ENCODE measurements around the gene UGP2.

DNA sequence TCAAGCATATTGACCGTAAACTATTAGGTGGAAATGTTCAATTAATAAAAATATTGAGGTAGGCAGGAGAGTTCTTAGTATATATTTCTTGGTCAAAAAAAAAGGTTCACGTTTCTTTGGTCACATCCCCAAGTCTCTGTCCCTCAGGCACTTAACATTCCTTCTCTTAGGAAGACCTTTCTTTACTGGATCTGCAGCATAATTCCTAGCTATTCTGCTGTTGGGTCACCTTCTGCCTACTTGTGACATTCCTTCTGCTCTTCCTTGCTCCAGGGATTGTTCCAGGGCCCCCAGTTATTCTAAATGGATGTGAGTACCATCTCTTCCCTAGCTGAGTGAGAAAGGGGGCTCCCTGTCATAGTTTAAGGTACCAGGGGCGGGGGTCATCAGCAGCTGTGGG is 4.2 kb downstream of the UGP2 start:
- TF ChIP-seq, protein P1, sequence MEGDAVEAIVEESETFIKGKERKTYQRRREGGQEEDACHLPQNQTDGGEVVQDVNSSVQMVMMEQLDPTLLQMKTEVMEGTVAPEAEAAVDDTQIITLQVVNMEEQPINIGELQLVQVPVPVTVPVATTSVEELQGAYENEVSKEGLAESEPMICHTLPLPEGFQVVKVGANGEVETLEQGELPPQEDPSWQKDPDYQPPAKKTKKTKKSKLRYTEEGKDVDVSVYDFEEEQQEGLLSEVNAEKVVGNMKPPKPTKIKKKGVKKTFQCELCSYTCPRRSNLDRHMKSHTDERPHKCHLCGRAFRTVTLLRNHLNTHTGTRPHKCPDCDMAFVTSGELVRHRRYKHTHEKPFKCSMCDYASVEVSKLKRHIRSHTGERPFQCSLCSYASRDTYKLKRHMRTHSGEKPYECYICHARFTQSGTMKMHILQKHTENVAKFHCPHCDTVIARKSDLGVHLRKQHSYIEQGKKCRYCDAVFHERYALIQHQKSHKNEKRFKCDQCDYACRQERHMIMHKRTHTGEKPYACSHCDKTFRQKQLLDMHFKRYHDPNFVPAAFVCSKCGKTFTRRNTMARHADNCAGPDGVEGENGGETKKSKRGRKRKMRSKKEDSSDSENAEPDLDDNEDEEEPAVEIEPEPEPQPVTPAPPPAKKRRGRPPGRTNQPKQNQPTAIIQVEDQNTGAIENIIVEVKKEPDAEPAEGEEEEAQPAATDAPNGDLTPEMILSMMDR (conservative IDR thresholded peaks at IDR 0.05; ENCODE audit: low read depth, low read length): no peak
- no peak for TF ChIP-seq EZH2phosphoT487 (IDR thresholded peaks at IDR 0.05; ENCODE audit: borderline replicate concordance, low read length)
- no peak for TF ChIP-seq EZH2 (IDR thresholded peaks at IDR 0.05; ENCODE audit: low read length, unreplicated experiment)

Measured in PC-3 (cell line).